Left renal pelvis (tissue), 4 donors: ENCODE measurements around the gene AKAP3. TPM values are rescaled to one million over a fixed set of nuclear protein-coding genes. Genes with fewer than 3 reads are reported as not detected.

Source experiments
- DNase-seq, 4 donors: peaks; one replicate each; pipeline ENCODE4 v3.0.0-alpha.2; 2013; ENCODE audit warnings: low read depth in 4 of 4, low spot score in 3 of 4
- polyA plus RNA-seq, 4 donors: library from polyadenylated mRNA; unstranded; fragments of 120-200 nt; gene quantifications; one replicate each; pipeline ENCODE4 v1.2.1, GENCODE V29; 2013; ENCODE audit not compliant: insufficient read length in 4 of 4

The AKAP3 gene
- polyA plus RNA-seq, 4 donors, result 1.4 to 6.5 (median 4.3) TPM

- DNase-seq, result no peak
Observed at GRCh38 chr12:4603946-4604345, 44.9 kb downstream of the AKAP3 start.

- no peak for DNase-seq
Observed at GRCh38 chr12:4603421-4603820, 45.4 kb downstream of the AKAP3 start.

GRCh38 chr12:4595881-4596280 lies 53.0 kb downstream of the AKAP3 start:
- DNase-seq, result no peak

GRCh38 chr12:4591180-4591687 lies 57.6 kb downstream of the AKAP3 start:
- no peak for DNase-seq

GRCh38 chr12:4589941-4590340 lies 58.9 kb downstream of the AKAP3 start:
- no peak for DNase-seq

GRCh38 chr12:4588916-4589315 lies 59.9 kb downstream of the AKAP3 start:
- no peak for DNase-seq

- no peak for DNase-seq
Observed at GRCh38 chr12:4587108-4587507, 61.7 kb downstream of the AKAP3 start.

GRCh38 chr12:4586500-4586899 lies 62.4 kb downstream of the AKAP3 start:
- DNase-seq, result no peak

- DNase-seq, result no peak
Observed at GRCh38 chr12:4584896-4585295, 64.0 kb downstream of the AKAP3 start.

- DNase-seq, result no peak
Observed at GRCh38 chr12:4584281-4584680, 64.6 kb downstream of the AKAP3 start.

- no peak for DNase-seq
Observed at GRCh38 chr12:4580281-4580688, 68.6 kb downstream of the AKAP3 start.

- DNase-seq, result no peak
Observed at GRCh38 chr12:4579305-4580102, 69.3 kb downstream of the AKAP3 start.

- no peak for DNase-seq
Observed at GRCh38 chr12:4572680-4573079, 76.2 kb downstream of the AKAP3 start.

GRCh38 chr12:4569261-4569660 lies 79.6 kb downstream of the AKAP3 start:
- DNase-seq, result no peak

GRCh38 chr12:4567073-4567881 lies 81.6 kb downstream of the AKAP3 start:
- DNase-seq, result no peak

- DNase-seq, result no peak
Observed at GRCh38 chr12:4566474-4566873, 82.4 kb downstream of the AKAP3 start.

Other genes starting within 250 kb of the AKAP3 start
- gene FGF6, start 203.2 kb downstream of the AKAP3 start, polyA plus RNA-seq, result not detected
- gene RAD51AP1, start 110.2 kb downstream of the AKAP3 start, polyA plus RNA-seq, result 10 to 100 TPM; 19.5 to 33.9 (median 27.7) TPM
- 10 to 100 TPM; 37.4 to 59.5 (median 52.4) TPM for gene DYRK4, start 86.8 kb downstream of the AKAP3 start, polyA plus RNA-seq
- gene NDUFA9, start 63 bp upstream of the AKAP3 start, polyA plus RNA-seq, result 100 to 1,000 TPM in 3 of 4 donors, 10 to 100 TPM in 1; 67.3 to 121 (median 115) TPM
- 1 to 10 TPM; 2.7 to 5.3 (median 3.1) TPM for gene GALNT8, start 71.3 kb upstream of the AKAP3 start, polyA plus RNA-seq